Tibial artery (tissue), 4 donors: ENCODE data around the gene EFCAB6.

Experiments
- DNase-seq, 2 donors: peaks; one replicate each; pipeline ENCODE4 v3.0.0-alpha.2; 2019
- H3K27ac ChIP-seq, 2 donors: fragments of 200-600 bp; sonication (generic) in 1 of 2; 1 replicate in 1 of 2; 2 replicates in 1 of 2; pipeline ENCODE4 v1.5.1; 2018 to 2019; ENCODE audit warnings: mild to moderate bottlenecking in 1 of 2
- H3K27me3 ChIP-seq, 2 donors: fragments of 200-600 bp; sonication (generic) in 1 of 2; one replicate each; pipeline versions ENCODE4 v1.5.1 to v1.6.0; 2016 to 2019
- H3K36me3 ChIP-seq, 3 donors: fragments of 200-600 bp; sonication (generic) in 2 of 3; one replicate each; pipeline ENCODE4 v1.5.1; 2016 to 2019; ENCODE audit warnings: mild to moderate bottlenecking in 2 of 3
- H3K4me1 ChIP-seq, 4 donors: fragments of 200-600 bp; sonication (generic) in 2 of 4; 1 replicate in 3 of 4; 2 replicates in 1 of 4; pipeline ENCODE4 v1.5.1; 2016 to 2019
- H3K4me3 ChIP-seq, 2 donors: fragments of 200-600 bp; sonication (generic) in 1 of 2; 1 replicate in 1 of 2; 2 replicates in 1 of 2; pipeline ENCODE4 v1.5.1; 2018 to 2019; ENCODE audit warnings: mild to moderate bottlenecking in 2 of 2
- H3K9me3 ChIP-seq, 3 donors: fragments of 200-600 bp; sonication (generic) in 1 of 3; one replicate each; pipeline ENCODE4 v1.5.1; 2016 to 2019
- intact Hi-C: fragments of 100-400 bp; cut with DNase I; formaldehyde crosslinking; loops from one replicate; pipeline ENCODE4 v1.15.0; 2023; ENCODE audit warnings: low total_unique reads
- TF ChIP-seq, protein P1 (sequence below), 2 experiments: fragments of 200-600 bp in 1 of 2; fragments of 450-650 bp in 1 of 2; IDR thresholded peaks; one replicate each; pipeline ENCODE4 v1.5.1; 2017 to 2019; ENCODE audit warnings: antibody characterized with exemption in 2 of 2, mild to moderate bottlenecking in 1 of 2, moderate library complexity in 1 of 2

EFCAB6 gene

DNA sequence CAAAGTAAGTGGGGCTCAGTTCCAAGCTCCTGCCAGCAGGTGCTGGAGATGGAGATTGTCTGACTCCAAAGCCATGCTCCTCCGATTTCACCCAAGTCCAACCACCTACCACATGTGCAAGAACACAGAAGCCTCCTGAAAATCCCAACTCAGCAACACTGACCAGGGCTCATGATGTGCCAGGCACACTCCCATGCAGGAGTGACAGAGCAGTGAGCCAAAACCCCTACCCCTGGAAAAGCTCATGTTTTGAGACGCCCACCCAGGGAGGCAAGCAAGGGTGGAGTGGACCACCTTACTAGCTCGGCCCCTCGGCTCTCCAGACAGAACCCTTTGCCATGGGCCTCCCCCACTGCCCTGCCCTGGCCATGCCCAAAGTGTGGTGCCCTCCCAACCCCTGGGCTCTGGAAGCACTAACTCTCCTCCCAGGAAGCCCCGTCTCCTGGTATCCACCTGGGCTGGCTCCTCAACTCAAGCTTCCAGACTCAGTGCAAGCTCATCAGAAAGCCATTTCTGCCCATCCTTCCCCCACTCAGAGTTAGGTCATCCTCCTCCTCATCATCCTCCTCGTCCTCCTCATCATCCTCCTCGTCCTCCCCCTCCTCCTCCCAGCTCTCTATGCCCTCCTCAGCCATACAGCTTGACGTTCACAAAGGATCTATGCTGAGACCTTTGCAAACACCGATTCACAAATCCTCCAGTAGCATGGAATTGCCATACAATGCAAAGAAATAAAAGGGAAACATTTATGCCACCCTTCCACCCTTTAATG lies 245.4 kb downstream of the EFCAB6 start:
- Histone ChIP-seq H3K27ac (no peak overlapping the region), H3K4me1 (no peaks in the 10 kb centered on the region), H3K9me3 (peaks cover 0 to 6% (median 0%) of the 10 kb centered on the region in 3 donors), H3K36me3 (no peaks in the 10 kb centered on the region), H3K4me3 (no peak overlapping the region), H3K27me3 (no peaks in the 10 kb centered on the region)
- TF ChIP-seq, protein P1, sequence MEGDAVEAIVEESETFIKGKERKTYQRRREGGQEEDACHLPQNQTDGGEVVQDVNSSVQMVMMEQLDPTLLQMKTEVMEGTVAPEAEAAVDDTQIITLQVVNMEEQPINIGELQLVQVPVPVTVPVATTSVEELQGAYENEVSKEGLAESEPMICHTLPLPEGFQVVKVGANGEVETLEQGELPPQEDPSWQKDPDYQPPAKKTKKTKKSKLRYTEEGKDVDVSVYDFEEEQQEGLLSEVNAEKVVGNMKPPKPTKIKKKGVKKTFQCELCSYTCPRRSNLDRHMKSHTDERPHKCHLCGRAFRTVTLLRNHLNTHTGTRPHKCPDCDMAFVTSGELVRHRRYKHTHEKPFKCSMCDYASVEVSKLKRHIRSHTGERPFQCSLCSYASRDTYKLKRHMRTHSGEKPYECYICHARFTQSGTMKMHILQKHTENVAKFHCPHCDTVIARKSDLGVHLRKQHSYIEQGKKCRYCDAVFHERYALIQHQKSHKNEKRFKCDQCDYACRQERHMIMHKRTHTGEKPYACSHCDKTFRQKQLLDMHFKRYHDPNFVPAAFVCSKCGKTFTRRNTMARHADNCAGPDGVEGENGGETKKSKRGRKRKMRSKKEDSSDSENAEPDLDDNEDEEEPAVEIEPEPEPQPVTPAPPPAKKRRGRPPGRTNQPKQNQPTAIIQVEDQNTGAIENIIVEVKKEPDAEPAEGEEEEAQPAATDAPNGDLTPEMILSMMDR (IDR thresholded peaks at IDR 0.05) = no peak
- intact Hi-C loops = no loop called here
- DNase-seq = no peak

DNA sequence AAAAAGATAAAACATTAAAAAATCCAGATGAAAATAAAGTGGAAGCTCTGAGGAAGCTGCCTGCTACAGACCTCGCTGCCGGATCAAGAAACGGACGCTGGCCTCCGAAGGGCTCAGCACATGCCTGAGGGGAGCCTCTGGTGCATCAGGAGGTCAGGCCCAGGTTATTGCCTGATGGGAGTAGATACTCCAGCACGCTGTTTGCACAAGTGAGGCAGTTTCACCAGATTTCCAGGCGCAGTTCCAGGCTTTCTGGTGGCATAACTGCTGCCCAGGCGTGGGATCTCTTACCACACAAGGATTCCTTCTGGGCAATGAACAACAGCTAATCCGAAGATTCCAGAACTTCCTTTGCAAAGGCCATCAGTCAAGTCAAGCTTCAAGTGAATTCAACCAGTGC lies 246.1 kb downstream of the EFCAB6 start:
- H3K4me3 ChIP-seq = no peak overlapping the region
- TF ChIP-seq, protein P1 (IDR thresholded peaks at IDR 0.05) = no peak
- DNase-seq = no peak
- no peaks in the 10 kb centered on the region for H3K36me3 ChIP-seq
- peaks cover 0 to 3% of the 10 kb centered on the region in 2 donors for H3K27me3 ChIP-seq
- no peak overlapping the region for H3K27ac ChIP-seq
- peaks cover 0 to 6% (median 0%) of the 10 kb centered on the region in 3 donors for H3K9me3 ChIP-seq
- intact Hi-C loops = no loop called here
- no peaks in the 10 kb centered on the region for H3K4me1 ChIP-seq

DNA sequence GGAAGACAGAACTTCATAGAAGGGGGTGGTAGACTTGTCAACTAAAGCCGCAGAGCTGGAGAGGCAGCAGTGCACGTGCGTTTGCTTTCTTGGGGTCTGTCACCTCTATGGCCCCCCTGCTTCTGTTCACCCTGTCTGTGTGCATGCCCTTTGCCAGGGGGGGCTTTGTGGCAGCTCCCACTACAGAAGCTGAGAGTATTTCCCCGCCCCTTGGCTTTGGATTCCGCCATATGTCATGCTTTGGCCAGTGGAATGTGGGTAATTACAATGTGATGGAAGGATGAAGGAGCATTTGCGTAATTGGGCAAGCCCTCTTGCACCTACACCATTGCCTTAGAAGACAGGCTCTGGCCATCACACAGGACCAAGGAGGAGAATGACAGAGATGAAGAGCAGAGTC lies 247.2 kb downstream of the EFCAB6 start:
- Histone ChIP-seq H3K36me3 (no peaks in the 10 kb centered on the region), H3K27me3 (peaks cover 0 to 3% of the 10 kb centered on the region in 2 donors), H3K27ac (no peak overlapping the region), H3K4me1 (no peaks in the 10 kb centered on the region), H3K9me3 (peaks cover 0 to 6% (median 0%) of the 10 kb centered on the region in 3 donors), H3K4me3 (no peak overlapping the region)
- intact Hi-C loops = no loop called here
- TF ChIP-seq, protein P1 (IDR thresholded peaks at IDR 0.05) = no peak
- DNase-seq = no peak

DNA sequence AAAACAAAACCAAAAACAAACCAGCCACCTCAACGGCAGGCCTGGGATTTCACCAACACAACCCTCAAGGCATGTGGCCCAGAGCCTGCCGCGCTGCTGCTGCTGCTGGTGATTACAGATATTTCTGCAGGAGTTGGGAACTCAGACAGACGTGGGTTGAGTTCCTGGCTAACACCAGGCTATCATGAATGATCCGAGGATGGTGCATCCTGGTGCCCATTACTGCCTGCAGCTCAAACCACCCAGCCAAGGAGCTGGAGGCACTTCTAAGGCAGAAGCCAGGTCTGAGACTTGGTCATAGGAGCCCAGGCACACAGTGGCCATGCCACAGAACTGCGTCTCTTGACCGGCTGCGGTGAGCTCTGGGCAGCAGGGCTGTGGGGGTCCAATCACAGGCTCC lies 248.5 kb downstream of the EFCAB6 start:
- intact Hi-C loops = no loop called here
- H3K9me3 ChIP-seq = peaks cover 0 to 6% (median 0%) of the 10 kb centered on the region in 3 donors
- H3K4me1 ChIP-seq = no peaks in the 10 kb centered on the region
- H3K27ac ChIP-seq = no peak overlapping the region
- H3K4me3 ChIP-seq = no peak overlapping the region
- TF ChIP-seq, protein P1 (IDR thresholded peaks at IDR 0.05) = no peak
- no peaks in the 10 kb centered on the region for H3K36me3 ChIP-seq
- no peak for DNase-seq
- H3K27me3 ChIP-seq = peaks cover 0 to 3% of the 10 kb centered on the region in 2 donors

DNA sequence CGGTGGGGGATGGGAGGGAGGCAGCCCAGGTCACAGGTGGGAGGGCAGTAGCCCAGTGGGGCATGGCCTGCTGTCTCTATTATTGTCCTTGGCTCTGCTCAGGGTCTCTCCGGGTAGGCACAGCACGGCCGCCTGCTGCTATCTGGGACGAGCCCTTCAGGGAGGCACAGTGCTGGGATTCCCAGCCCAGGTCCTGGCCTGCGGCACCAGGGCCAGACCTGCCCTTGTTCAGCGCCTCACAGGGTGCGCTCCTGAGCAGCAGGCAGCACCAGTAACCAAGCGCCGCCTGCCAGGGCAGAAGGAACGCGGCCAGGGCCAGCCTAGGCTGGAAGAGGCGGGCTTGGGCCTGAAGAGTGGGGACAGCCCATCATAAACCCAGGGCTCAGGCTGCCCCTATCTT lies 249.3 kb downstream of the EFCAB6 start:
- Histone ChIP-seq H3K27me3 (peaks cover 0 to 3% of the 10 kb centered on the region in 2 donors), H3K4me1 (no peaks in the 10 kb centered on the region), H3K27ac (no peak overlapping the region), H3K9me3 (peaks cover 0 to 11% (median 0%) of the 10 kb centered on the region in 3 donors), H3K4me3 (no peak overlapping the region), H3K36me3 (no peaks in the 10 kb centered on the region)
- intact Hi-C loops = no loop called here
- TF ChIP-seq, protein P1 (IDR thresholded peaks at IDR 0.05) = no peak
- no peak for DNase-seq
